ENCODE results near the gene SAP30BP.

The SAP30BP gene

DNA sequence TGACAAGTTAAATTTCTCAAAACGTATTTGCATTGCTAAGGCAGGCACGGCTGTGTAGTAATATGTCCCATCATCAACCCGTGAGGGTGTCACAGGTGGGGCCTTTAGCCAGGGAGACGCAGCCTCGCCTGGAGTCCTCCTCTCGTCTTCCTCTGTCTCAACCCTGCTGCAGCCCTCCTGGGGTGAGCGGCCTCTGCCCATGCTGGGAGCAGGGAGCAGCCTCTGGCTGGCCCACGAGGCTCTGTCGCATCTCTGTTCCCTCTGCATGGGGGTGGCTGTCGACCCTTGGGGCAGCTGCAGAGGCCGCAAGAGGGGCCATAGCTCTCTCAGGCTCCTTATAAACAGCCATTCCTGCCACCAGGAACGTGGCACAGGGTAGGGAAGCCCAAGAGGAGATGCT lies 34.7 kb upstream of the SAP30BP start:
- CTCF ChIA-PET, result interaction anchor here (0.5 to 3.3 kb wide), 28 partner anchors 8 to 551 kb away, joined by 3 to 54 read pairs (median 6); partner anchors contain the start of gene ITGB4
- TF ChIP-seq, protein P1, sequence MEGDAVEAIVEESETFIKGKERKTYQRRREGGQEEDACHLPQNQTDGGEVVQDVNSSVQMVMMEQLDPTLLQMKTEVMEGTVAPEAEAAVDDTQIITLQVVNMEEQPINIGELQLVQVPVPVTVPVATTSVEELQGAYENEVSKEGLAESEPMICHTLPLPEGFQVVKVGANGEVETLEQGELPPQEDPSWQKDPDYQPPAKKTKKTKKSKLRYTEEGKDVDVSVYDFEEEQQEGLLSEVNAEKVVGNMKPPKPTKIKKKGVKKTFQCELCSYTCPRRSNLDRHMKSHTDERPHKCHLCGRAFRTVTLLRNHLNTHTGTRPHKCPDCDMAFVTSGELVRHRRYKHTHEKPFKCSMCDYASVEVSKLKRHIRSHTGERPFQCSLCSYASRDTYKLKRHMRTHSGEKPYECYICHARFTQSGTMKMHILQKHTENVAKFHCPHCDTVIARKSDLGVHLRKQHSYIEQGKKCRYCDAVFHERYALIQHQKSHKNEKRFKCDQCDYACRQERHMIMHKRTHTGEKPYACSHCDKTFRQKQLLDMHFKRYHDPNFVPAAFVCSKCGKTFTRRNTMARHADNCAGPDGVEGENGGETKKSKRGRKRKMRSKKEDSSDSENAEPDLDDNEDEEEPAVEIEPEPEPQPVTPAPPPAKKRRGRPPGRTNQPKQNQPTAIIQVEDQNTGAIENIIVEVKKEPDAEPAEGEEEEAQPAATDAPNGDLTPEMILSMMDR (conservative IDR thresholded peaks at IDR 0.05; ENCODE audit: low read depth), result no peak
- DNase-seq (ENCODE audit: low spot score), result no peak
- H3K27ac ChIP-seq, result peak overlapping the region; percentile 70
- POLR2A ChIA-PET (ENCODE audit: low non-redundant PET), result interaction anchor here (1.1 kb wide), 1 partner anchor 21 kb away, joined by 3 read pairs; no protein-coding TSS in a partner anchor

DNA sequence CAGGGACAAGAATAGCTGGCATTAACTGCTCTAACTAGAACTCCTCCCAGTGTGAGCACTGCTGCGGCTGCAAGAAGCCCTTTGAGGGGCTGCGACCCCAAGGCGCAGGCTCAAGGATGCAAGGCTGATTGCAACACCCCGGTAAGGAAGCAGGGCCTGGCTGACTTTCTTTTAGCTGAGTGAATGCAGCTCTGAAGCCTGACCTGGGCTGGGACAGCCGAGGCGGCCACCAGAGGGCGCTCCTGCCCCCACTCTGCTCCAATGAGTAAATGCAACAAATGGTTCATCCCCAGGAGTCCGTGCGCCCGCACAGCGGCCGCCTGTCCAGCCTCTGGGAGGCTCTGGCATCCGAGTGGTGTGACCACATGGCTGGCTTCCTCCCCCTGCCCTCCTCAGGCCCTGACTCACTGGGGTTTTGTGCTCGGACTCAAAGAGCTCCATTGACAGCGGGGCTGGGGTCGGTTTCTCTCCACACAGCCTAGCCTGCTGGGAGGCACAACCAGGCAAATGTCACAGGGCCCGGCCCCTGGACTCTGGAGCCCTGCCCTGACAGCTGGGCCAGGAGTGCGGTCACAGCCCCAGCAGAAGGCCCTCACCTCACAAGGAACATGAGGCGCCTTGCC lies 34.2 kb upstream of the SAP30BP start, which contains the start of gene SMIM5:
TSS of gene SMIM5 (plus strand) at position 572 of the 623 bp plus-strand sequence. CDS start 6,768 bp downstream, outside the sequence.
- TF ChIP-seq, protein P1 (conservative IDR thresholded peaks at IDR 0.05; ENCODE audit: low read depth), result peak; percentile 98
- DNase-seq (ENCODE audit: low spot score), result peak; percentile 85
- POLR2A ChIA-PET (ENCODE audit: low non-redundant PET), result interaction anchor here (1.1 kb wide), 1 partner anchor 20 kb away, joined by 3 read pairs; no protein-coding TSS in a partner anchor
- H3K27ac ChIP-seq, result peak within 1 kb of the TSS; percentile 70
- CTCF ChIA-PET, result interaction anchor here (0.5 to 3.3 kb wide), 45 partner anchors 9 to 1924 kb away, joined by 3 to 54 read pairs (median 4); partner anchors contain the start of genes CASKIN2, ITGB4, MIF4GD and RECQL5

DNA sequence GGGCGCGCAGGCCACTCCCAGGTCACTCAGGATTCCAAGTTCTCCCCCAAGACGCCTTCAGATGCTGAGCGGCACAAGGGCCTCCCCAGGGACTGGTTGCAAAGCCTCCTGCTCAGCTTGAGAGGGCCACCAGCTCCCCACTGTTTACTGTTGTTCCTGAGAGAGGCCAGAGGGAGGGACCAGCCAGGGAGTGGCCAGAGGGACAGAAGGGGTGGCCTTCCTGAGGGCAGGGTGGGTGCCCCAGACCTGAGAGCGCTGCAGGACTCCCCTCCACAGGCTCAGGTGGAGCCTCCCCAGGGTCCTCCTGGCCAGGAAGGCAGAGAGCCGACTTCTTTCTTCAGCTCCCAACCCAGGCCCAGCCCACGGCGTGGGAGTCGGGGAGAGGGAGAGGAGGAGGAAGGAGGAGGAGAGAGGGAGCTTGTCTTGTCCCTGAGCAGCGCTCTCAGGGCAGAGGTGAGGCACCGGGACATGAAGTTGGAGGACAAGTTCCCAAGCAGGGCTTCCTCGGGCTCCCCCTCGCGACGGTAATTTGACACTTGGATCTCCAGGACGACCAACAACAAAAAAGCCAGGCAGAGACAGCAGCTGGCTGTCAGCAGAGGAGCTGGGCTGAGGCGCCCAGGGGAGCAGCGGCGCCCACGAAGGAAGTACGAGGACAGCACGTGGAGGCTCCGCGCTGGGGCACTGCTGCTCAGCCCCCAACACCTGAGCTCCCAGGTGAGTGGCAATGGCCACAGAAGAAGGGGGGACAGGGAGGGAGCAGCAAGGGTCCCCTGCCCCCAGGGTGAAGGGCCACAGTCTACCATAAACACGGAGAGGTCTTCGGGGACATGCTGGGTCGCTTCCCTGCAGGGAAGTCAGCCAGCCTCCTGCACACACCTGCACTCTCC lies 33.4 kb upstream of the SAP30BP start:
- DNase-seq (ENCODE audit: low spot score), result peak; percentile 89
- POLR2A ChIA-PET (ENCODE audit: low non-redundant PET), result interaction anchor here (1.1 kb wide), 1 partner anchor 19 kb away, joined by 3 read pairs; no protein-coding TSS in a partner anchor
- CTCF ChIA-PET, result interaction anchor here (0.5 to 3.3 kb wide), 43 partner anchors 9 to 1925 kb away, joined by 3 to 54 read pairs (median 4); partner anchors contain the start of genes CASKIN2, ITGB4, MIF4GD and RECQL5
- TF ChIP-seq, protein P1 (conservative IDR thresholded peaks at IDR 0.05; ENCODE audit: low read depth), result peak; percentile 72
- H3K27ac ChIP-seq, result peak overlapping the region; percentile 70

DNA sequence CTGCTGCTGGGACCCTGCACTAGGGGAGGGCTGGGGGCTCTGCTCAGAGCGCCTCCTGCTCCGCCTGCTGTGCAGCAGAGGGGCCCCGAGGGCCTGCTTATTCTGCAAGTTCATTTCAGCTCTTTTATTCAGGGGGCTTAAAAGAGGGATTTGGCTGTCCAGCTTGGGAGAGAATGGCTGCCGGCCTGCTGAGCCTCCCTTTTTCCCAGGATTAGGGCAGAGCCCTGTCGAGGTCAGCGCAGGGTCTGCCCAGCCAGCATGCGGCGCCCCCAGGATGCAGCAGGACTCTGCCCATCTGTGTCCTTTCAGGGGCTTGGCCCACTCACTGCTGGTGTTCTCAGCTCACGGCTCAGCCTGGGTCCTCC lies 32.8 kb upstream of the SAP30BP start:
- CTCF ChIA-PET, result interaction anchor here (0.5 to 3.3 kb wide), 22 partner anchors 8 to 848 kb away, joined by 3 to 54 read pairs (median 6); partner anchors contain the start of genes CASKIN2, MIF4GD, RECQL5 and SAP30BP

DNA sequence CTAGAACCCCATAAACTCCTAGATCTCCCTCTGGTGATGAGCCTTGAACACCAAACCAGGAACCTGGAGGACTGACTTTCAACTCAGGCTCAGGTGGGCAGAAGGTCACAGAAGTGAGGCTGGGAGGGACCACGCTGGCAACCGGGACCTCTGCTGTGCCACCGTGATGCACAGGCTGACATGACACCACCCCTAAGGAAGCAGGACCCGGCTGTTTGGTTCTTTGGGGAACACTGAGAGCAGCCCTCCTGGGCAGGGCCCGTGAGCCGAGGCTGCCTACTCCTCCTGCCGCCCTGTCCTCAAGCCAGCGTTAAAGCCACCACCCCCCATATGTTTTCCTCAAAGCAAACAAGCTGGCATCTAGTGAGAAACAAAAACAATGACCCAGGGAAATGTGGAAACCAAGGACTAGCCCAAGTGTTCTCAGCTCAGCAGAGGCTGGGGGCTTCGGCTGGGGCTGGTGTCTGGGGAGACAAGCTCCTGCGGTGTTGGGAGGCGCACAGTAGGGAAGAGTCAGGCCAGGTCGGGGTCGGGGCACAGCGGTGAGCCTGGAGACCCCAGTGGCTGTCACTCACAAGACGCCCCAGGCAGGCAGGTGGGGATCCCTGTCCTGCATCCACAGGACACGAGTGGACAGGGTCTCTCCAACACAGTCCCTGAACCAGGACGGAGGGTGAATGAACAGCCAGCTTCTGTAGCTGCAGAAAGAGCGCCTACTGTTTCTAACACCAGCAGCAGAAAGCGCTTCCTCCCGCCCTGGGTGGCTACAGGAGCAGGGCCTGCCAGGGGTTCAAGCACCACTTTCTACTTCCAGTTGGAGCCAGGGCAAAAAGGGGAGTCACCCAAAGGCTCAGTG lies 32.2 kb upstream of the SAP30BP start:
- TF ChIP-seq, protein P1 (conservative IDR thresholded peaks at IDR 0.05; ENCODE audit: low read depth), result no peak
- CTCF ChIA-PET, result interaction anchor here (0.6 to 3.3 kb wide), 5 partner anchors 11 to 847 kb away, joined by 4 to 54 read pairs (median 21); no protein-coding TSS in a partner anchor
- no peak for DNase-seq (ENCODE audit: low spot score)
- H3K27ac ChIP-seq, result peak overlapping the region; percentile 70
- POLR2A ChIA-PET (ENCODE audit: low non-redundant PET), result no interaction called here

More for the DNA sequence above, 32.8 kb upstream of the SAP30BP start:
- TF ChIP-seq, protein P1 (conservative IDR thresholded peaks at IDR 0.05; ENCODE audit: low read depth), result no peak
- H3K27ac ChIP-seq, result peak overlapping the region; percentile 70
- DNase-seq (ENCODE audit: low spot score), result no peak
- POLR2A ChIA-PET (ENCODE audit: low non-redundant PET), result no interaction called here
